ENCODE measurements around the gene SRD5A3. TPM values are rescaled to one million over a fixed set of nuclear protein-coding genes. Genes with fewer than 3 reads are reported as not detected.

Gene SRD5A3
- total RNA-seq, 1 donor from 2014 or later = 39.5 TPM

- Mint-ChIP-seq H3K9me3 (ENCODE audit: unreplicated experiment) (peaks cover 16% of the 10 kb centered on the region), H3K36me3 (ENCODE audit: low read depth, unreplicated experiment) (no peaks in the 10 kb centered on the region), H3K4me3 (ENCODE audit: unreplicated experiment) (no peak overlapping the region), H3K4me1 (ENCODE audit: low read depth, unreplicated experiment) (peaks cover 4% of the 10 kb centered on the region), H3K27ac (ENCODE audit: unreplicated experiment) (peak overlapping the region; percentile 20), H3K27me3 (ENCODE audit: low read depth, unreplicated experiment) (peaks cover 5% of the 10 kb centered on the region)
- H3K27ac ChIP-seq (ENCODE audit: low read depth, low read length) = peak overlapping the region; percentile 70
- peak; percentile 81 for DNase-seq (ENCODE audit: low read depth)
- peak overlapping the region; percentile 76 for H3K4me2 ChIP-seq (ENCODE audit: low read length)
- TF ChIP-seq EZH2 (IDR thresholded peaks at IDR 0.05; ENCODE audit: insufficient read depth, low read length) = no peak
- TF ChIP-seq CTCF (IDR thresholded peaks at IDR 0.05; ENCODE audit: insufficient read depth, low read depth, low read length) = no peak
- no peaks in the 10 kb centered on the region for H3K27me3 ChIP-seq (ENCODE audit: insufficient read depth, low read length)
- peak overlapping the region; percentile 53 for H3K9ac ChIP-seq (ENCODE audit: low read length)
- no peak overlapping the region for H3K4me3 ChIP-seq (ENCODE audit: insufficient read depth, low read depth, low read length)
- no peaks in the 10 kb centered on the region for H3K9me3 ChIP-seq (ENCODE audit: insufficient read depth, low read depth, low read length)
- no peak for FAIRE-seq
- H2AFZ ChIP-seq (ENCODE audit: low read depth, low read length) = peak overlapping the region; percentile 24
- H3K4me1 ChIP-seq (ENCODE audit: insufficient read depth, low read length) = peaks cover 13% of the 10 kb centered on the region
- H3K79me2 ChIP-seq (ENCODE audit: insufficient read depth, low read length) = no peaks in the 10 kb centered on the region
- H4K20me1 ChIP-seq (ENCODE audit: insufficient read depth, low read length) = no peaks in the 10 kb centered on the region
- no peaks in the 10 kb centered on the region for H3K36me3 ChIP-seq (ENCODE audit: insufficient read depth, low read length)
Measured at GRCh38 chr4:55303760-55304165, 42.3 kb upstream of the SRD5A3 start.

GRCh38 chr4:55304303-55304702, 41.7 kb upstream of the SRD5A3 start:
- no peaks in the 10 kb centered on the region for H3K36me3 Mint-ChIP-seq (ENCODE audit: low read depth, unreplicated experiment)
- Histone ChIP-seq H3K4me2 (ENCODE audit: low read length) (peak overlapping the region; percentile 76), H3K27ac (ENCODE audit: low read depth, low read length) (peak overlapping the region; percentile 70), H3K27me3 (ENCODE audit: insufficient read depth, low read length) (no peaks in the 10 kb centered on the region), H3K9me3 (ENCODE audit: insufficient read depth, low read depth, low read length) (no peaks in the 10 kb centered on the region), H4K20me1 (ENCODE audit: insufficient read depth, low read length) (no peaks in the 10 kb centered on the region), H3K9ac (ENCODE audit: low read length) (peak overlapping the region; percentile 53), H2AFZ (ENCODE audit: low read depth, low read length) (no peak overlapping the region), H3K4me3 (ENCODE audit: insufficient read depth, low read depth, low read length) (no peak overlapping the region), H3K36me3 (ENCODE audit: insufficient read depth, low read length) (no peaks in the 10 kb centered on the region), H3K4me1 (ENCODE audit: insufficient read depth, low read length) (peaks cover 13% of the 10 kb centered on the region), H3K79me2 (ENCODE audit: insufficient read depth, low read length) (no peaks in the 10 kb centered on the region)
- H3K27me3 Mint-ChIP-seq (ENCODE audit: low read depth, unreplicated experiment) = peaks cover 5% of the 10 kb centered on the region
- DNase-seq (ENCODE audit: low read depth) (no peak), FAIRE-seq (peak; percentile 29)
- no peak overlapping the region for H3K4me3 Mint-ChIP-seq (ENCODE audit: unreplicated experiment)
- H3K4me1 Mint-ChIP-seq (ENCODE audit: low read depth, unreplicated experiment) = peaks cover 4% of the 10 kb centered on the region
- TF ChIP-seq EZH2 (IDR thresholded peaks at IDR 0.05; ENCODE audit: insufficient read depth, low read length) (no peak), CTCF (IDR thresholded peaks at IDR 0.05; ENCODE audit: insufficient read depth, low read depth, low read length) (no peak)
- no peak overlapping the region for H3K27ac Mint-ChIP-seq (ENCODE audit: unreplicated experiment)
- H3K9me3 Mint-ChIP-seq (ENCODE audit: unreplicated experiment) = peaks cover 13% of the 10 kb centered on the region

- Mint-ChIP-seq H3K27me3 (ENCODE audit: low read depth, unreplicated experiment) (peaks cover 5% of the 10 kb centered on the region), H3K27ac (ENCODE audit: unreplicated experiment) (no peak overlapping the region), H3K4me1 (ENCODE audit: low read depth, unreplicated experiment) (peaks cover 8% of the 10 kb centered on the region), H3K4me3 (ENCODE audit: unreplicated experiment) (no peak overlapping the region), H3K36me3 (ENCODE audit: low read depth, unreplicated experiment) (no peaks in the 10 kb centered on the region), H3K9me3 (ENCODE audit: unreplicated experiment) (peaks cover 9% of the 10 kb centered on the region)
- no peak overlapping the region for H3K4me2 ChIP-seq (ENCODE audit: low read length)
- no peak for TF ChIP-seq CTCF (IDR thresholded peaks at IDR 0.05; ENCODE audit: insufficient read depth, low read depth, low read length)
- no peak for TF ChIP-seq EZH2 (IDR thresholded peaks at IDR 0.05; ENCODE audit: insufficient read depth, low read length)
- DNase-seq (ENCODE audit: low read depth) = no peak
- no peak overlapping the region for H2AFZ ChIP-seq (ENCODE audit: low read depth, low read length)
- no peak overlapping the region for H3K4me3 ChIP-seq (ENCODE audit: insufficient read depth, low read depth, low read length)
- H3K9me3 ChIP-seq (ENCODE audit: insufficient read depth, low read depth, low read length) = no peaks in the 10 kb centered on the region
- no peaks in the 10 kb centered on the region for H3K36me3 ChIP-seq (ENCODE audit: insufficient read depth, low read length)
- H3K79me2 ChIP-seq (ENCODE audit: insufficient read depth, low read length) = no peaks in the 10 kb centered on the region
- no peaks in the 10 kb centered on the region for H4K20me1 ChIP-seq (ENCODE audit: insufficient read depth, low read length)
- peaks cover 13% of the 10 kb centered on the region for H3K4me1 ChIP-seq (ENCODE audit: insufficient read depth, low read length)
- H3K9ac ChIP-seq (ENCODE audit: low read length) = no peak overlapping the region
- no peaks in the 10 kb centered on the region for H3K27me3 ChIP-seq (ENCODE audit: insufficient read depth, low read length)
- no peak overlapping the region for H3K27ac ChIP-seq (ENCODE audit: low read depth, low read length)
- no peak for FAIRE-seq
Measured at GRCh38 chr4:55308071-55308470, 38.0 kb upstream of the SRD5A3 start.
